ENCODE data around the gene TBCCD1. TPM values are rescaled to one million over a fixed set of nuclear protein-coding genes. Genes with fewer than 3 reads are reported as not detected.
A peak's percentile ranks its signal among the peaks of the same experiment; 100 is the strongest.

TBCCD1 gene
- total and polyA plus RNA-seq, 2 donors from 2014 or later: 6.2 to 13.3 TPM

DNA sequence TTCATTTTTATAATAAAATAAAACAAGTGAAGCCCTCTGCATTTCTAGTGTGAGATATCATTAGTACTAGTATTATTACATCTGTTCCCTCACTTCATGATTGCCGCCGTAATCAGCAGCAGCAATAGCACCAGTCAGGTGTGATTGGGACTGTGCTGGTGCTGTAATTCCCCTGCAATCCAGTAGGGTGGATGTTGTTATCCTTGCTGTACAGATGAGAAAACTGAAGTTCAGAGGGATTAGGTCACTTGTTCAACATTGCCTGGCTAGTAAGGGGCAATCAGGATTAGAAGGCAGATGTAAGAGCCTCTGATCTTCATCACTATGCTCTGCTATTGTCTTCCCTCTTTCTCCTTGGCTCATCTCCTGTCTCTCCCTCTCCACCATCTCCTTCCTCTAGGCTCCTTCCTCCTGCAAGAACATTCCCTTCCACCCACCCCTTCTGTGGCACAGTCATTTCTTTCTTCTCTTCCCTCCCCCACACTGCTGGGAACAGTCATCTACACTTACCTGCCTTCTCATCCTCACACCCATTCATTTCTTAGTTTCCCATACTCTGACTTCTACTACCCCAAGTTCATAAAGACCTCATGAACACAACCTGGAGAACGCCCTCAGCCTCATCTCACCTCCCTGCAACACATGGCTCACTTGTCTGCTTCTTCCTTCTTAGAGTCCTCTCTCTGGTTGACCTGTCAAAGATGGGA lies 52.7 kb downstream of the TBCCD1 start:
- TF ChIP-seq, protein P1, sequence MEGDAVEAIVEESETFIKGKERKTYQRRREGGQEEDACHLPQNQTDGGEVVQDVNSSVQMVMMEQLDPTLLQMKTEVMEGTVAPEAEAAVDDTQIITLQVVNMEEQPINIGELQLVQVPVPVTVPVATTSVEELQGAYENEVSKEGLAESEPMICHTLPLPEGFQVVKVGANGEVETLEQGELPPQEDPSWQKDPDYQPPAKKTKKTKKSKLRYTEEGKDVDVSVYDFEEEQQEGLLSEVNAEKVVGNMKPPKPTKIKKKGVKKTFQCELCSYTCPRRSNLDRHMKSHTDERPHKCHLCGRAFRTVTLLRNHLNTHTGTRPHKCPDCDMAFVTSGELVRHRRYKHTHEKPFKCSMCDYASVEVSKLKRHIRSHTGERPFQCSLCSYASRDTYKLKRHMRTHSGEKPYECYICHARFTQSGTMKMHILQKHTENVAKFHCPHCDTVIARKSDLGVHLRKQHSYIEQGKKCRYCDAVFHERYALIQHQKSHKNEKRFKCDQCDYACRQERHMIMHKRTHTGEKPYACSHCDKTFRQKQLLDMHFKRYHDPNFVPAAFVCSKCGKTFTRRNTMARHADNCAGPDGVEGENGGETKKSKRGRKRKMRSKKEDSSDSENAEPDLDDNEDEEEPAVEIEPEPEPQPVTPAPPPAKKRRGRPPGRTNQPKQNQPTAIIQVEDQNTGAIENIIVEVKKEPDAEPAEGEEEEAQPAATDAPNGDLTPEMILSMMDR (IDR thresholded peaks at IDR 0.05; ENCODE audit: borderline replicate concordance, extremely low read depth, insufficient read depth): peak; percentile 26
- Histone ChIP-seq H3K27me3 (ENCODE audit: control insufficient read depth, insufficient read depth, low read length) (no peaks in the 10 kb centered on the region), H3K4me1 (ENCODE audit: control insufficient read depth in 2 of 3, insufficient read depth in 2 of 3, low read depth in 1 of 3, low read length in 3 of 3) (no peaks in the 10 kb centered on the region), H3K4me3 (ENCODE audit: low read length in 3 of 3) (no peak overlapping the region), H3K9ac (ENCODE audit: low read length in 3 of 3) (no peak overlapping the region), H3K36me3 (ENCODE audit: control insufficient read depth in 2 of 3, insufficient read depth in 3 of 3, low read length in 3 of 3) (no peaks in the 10 kb centered on the region), H3K9me3 (ENCODE audit: control insufficient read depth in 2 of 3, insufficient read depth in 1 of 3, low read length in 3 of 3) (no peaks in the 10 kb centered on the region), H3K27ac (ENCODE audit: low read depth in 2 of 2, low read length in 2 of 2) (no peak overlapping the region)
- DNase-seq (no peak), FAIRE-seq (no peak)
- intact Hi-C loops (cut with DNase I): no loop called here

DNA sequence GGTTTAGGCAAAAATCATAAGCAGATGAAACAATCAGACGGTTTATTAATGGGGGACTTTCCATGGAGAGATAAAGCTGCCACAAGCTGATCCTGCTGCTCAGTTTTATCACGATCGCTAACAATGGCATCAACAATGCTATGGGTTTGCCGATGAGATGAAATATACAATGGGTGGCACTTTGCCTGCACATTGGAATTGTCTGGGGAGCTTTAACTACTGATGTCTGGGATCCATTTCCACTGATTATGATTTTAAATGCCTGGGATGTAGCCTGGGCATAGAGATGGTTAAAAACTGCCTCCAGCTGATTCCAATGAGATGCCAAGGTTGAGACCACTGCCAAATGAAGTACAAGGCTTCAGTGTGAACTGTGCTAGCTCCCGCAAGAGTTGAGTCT lies 53.8 kb downstream of the TBCCD1 start:
- Histone ChIP-seq H3K9ac (ENCODE audit: low read length in 3 of 3) (no peak overlapping the region), H3K4me1 (ENCODE audit: control insufficient read depth in 2 of 3, insufficient read depth in 2 of 3, low read depth in 1 of 3, low read length in 3 of 3) (no peaks in the 10 kb centered on the region), H3K27me3 (ENCODE audit: control insufficient read depth, insufficient read depth, low read length) (no peaks in the 10 kb centered on the region), H3K27ac (ENCODE audit: low read depth in 2 of 2, low read length in 2 of 2) (no peak overlapping the region), H3K36me3 (ENCODE audit: control insufficient read depth in 2 of 3, insufficient read depth in 3 of 3, low read length in 3 of 3) (no peaks in the 10 kb centered on the region), H3K9me3 (ENCODE audit: control insufficient read depth in 2 of 3, insufficient read depth in 1 of 3, low read length in 3 of 3) (no peaks in the 10 kb centered on the region), H3K4me3 (ENCODE audit: low read length in 3 of 3) (no peak overlapping the region)
- DNase-seq: no peak
- intact Hi-C loops (cut with DNase I): no loop called here
- TF ChIP-seq, protein P1 (IDR thresholded peaks at IDR 0.05; ENCODE audit: borderline replicate concordance, extremely low read depth, insufficient read depth): no peak
- FAIRE-seq: no peak

DNA sequence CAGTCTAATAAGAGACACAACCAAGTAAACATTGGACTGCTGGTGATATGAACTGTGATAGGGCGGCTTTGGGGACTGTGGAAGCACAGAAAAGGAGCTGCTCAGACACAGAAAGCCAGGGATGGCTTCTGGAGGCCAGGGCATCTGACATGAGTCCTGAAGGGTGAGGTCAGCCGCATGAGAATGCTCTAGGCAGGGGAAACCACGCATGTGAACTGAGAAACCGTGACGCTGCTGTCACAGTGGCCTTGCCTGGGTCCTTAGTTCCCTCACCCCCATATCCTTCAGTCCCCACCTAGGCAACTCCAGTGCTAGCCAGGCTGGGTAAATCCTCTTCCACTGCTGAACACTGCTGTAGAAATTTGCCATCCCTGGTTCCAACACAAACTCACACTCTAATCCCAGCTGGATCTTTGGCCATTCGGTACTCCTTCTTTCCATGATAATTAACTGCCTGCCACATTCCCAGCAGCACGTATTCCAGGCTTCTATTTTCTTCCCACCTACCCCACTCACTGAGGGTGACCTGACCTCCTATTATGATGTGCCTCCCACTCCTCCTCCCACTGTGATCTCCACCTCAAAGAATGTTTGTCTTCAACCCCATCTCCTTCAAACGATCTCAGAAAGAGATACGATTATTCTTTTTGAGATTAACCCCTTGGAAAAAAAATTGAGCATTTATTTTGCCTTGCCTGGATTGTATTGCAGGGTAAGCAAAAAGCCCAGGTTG lies 54.4 kb downstream of the TBCCD1 start:
- intact Hi-C loops (cut with DNase I): no loop called here
- Histone ChIP-seq H3K27ac (ENCODE audit: low read depth in 2 of 2, low read length in 2 of 2) (no peak overlapping the region), H3K9ac (ENCODE audit: low read length in 3 of 3) (no peak overlapping the region), H3K9me3 (ENCODE audit: control insufficient read depth in 2 of 3, insufficient read depth in 1 of 3, low read length in 3 of 3) (no peaks in the 10 kb centered on the region), H3K4me1 (ENCODE audit: control insufficient read depth in 2 of 3, insufficient read depth in 2 of 3, low read depth in 1 of 3, low read length in 3 of 3) (no peaks in the 10 kb centered on the region), H3K36me3 (ENCODE audit: control insufficient read depth in 2 of 3, insufficient read depth in 3 of 3, low read length in 3 of 3) (no peaks in the 10 kb centered on the region), H3K27me3 (ENCODE audit: control insufficient read depth, insufficient read depth, low read length) (no peaks in the 10 kb centered on the region), H3K4me3 (ENCODE audit: low read length in 3 of 3) (no peak overlapping the region)
- no peak for FAIRE-seq
- TF ChIP-seq, protein P1 (IDR thresholded peaks at IDR 0.05; ENCODE audit: borderline replicate concordance, extremely low read depth, insufficient read depth): no peak
- DNase-seq: no peak
